HG03558 (cell line): ENCODE data around the gene RGR.

Experiments
- ATAC-seq: cut with Tn5 transposase; IDR thresholded peaks from one replicate; pipeline ENCODE4 v1.9.1; 2021; ENCODE audit warnings: moderate number of reproducible peaks; ENCODE audit not compliant: unreplicated experiment; ENCODE audit errors: extremely low read depth

RGR gene

GRCh38 chr10:84217746-84218145, 27.1 kb upstream of the RGR start:
- ATAC-seq = no peak

- ATAC-seq = no peak
Measured at GRCh38 chr10:84221916-84222315, 22.9 kb upstream of the RGR start.

DNA sequence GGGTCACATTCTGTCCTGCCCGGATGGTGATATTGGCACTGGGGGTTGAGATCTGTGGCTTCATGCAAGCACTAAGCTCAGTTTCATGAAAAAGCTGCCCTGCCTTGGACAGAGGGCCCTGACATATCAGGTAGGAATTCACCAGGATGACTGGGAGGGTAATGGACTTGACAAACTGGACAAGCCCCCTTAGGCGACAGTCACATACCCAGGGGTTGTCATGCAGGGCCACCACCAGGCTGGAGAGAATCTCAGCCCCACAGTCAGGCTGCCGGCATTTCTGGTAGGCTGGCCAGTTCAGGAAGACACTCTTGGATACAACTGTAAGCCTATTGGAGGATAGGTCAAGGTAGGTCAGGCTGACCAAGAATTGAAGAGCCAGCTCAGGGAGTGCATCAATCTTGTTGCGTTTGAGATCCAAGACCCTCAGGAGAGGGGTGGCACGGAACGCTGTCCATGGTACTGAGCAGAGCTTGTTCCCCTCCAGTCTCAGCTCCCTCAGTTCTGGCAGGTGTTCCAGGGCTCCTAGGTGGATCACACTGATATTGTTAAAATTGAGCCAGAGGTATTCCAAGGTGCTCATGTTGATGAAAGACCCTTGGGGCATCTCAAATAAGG, 20.3 kb upstream of the RGR start:
- no peak for ATAC-seq

DNA sequence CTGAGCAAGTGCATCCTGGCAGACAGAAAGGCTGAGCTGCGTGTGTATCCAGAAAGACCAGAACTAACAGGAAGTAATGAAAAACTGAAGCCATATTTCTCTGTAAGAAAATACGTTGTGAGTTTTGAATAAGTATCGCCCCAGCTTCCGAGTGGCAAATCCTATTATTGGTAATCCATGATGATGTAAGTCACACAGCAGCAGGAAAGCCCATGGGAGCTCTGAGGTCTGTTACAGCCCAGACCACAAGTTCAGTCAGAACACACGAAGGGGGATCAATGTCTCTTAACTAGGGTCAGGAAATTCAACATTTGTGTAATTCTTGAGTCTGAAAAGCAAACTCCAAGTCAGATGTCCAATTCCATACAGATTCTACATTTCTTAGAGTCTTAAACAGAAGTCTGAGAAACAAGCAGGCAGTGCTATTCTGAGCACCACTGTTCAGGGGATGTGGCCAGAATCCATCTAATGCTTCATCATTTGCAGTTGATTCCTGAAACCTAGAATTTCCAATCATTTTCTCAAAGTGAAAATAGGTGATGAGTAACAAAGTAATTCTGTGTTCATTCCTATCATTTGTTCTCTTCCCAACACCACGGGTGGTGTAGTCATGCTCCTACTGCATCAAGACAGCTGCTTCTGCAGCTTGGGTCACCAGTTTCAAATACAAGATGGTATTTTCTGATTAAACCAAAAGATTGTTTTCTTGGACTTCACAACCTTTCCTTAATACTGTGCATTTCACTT, 19.3 kb upstream of the RGR start, which contains the start of gene LRIT2:
LRIT2 (minus strand) TSS at position 118 of the 747 bp plus-strand sequence; CDS start at position 94, 24 bp downstream.
- ATAC-seq = no peak

DNA sequence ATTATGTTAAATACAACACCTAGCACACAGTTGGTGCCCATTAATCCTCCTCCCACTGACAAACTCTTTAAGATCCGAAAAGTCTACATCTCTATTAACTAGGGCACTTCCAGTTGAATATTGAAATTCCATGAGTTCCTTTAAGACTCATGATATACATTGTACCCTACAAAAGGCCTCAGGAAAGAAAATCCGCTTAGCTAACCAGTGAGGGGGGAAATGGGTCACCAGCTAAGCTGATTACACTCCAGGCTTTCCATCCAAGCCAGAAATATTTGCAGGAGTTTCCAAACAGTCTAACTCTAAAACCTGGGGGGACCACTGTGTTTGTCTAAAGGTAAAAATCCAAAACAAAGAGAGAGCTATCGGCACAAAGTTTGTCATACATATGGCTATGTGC, 18.2 kb upstream of the RGR start:
- no peak for ATAC-seq

GRCh38 chr10:84227810-84228209, 17.0 kb upstream of the RGR start:
- ATAC-seq = no peak

- no peak for ATAC-seq
Measured at GRCh38 chr10:84230359-84230758, 14.5 kb upstream of the RGR start.

GRCh38 chr10:84232376-84232775, 12.5 kb upstream of the RGR start:
- ATAC-seq = no peak

- no peak for ATAC-seq
Measured at GRCh38 chr10:84233940-84234339, 10.9 kb upstream of the RGR start.

DNA sequence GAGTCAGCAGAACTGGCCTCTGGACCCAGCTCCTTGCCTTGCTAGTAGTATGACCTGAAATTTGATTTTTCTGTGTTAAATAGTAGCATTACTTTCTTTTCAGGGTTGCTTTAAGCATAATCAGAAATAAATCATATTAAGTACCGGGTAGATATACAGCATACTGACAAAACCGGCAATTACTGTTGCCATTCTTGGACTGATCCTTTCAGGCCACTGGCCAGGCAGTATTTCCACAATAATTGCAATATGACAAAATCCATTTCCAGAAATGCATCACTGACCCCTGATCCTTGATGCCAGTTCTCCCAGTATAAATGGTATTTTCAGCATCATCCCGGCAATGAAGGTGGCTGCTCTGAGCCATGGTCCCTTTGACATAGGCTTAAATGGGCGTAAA, 10.4 kb upstream of the RGR start:
- ATAC-seq = no peak

- no peak for ATAC-seq
Measured at GRCh38 chr10:84235096-84235495, 9.8 kb upstream of the RGR start.

DNA sequence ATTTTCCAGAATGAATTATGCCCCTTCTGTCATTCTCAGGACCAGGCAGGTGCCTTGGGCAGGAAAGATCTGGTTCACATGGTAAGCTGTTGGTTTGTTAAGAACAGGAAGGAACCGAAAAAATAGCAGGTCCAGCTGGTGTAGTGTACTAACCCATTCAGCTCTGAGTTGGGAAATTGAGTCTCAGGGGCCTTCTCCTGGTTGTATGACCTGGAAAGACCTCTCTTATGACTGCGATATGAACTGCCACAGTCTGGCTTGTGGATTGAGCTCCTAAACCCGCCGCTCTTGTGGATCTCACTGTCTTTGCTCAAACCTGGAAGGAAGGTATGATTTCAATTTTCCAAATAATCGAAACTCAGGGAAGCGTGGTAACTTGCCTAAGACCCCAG, 8.1 kb upstream of the RGR start:
- ATAC-seq = no peak

GRCh38 chr10:84237199-84238051, 7.4 kb upstream of the RGR start:
- ATAC-seq = no peak

GRCh38 chr10:84238909-84239308, 5.9 kb upstream of the RGR start:
- ATAC-seq = no peak

GRCh38 chr10:84241185-84241790, 3.6 kb upstream of the RGR start, which contains the start of gene LRIT1:
TSS of gene LRIT1 (minus strand) at chr10:84241546. CDS start at chr10:84241439, 107 bp downstream.
- ATAC-seq = no peak

DNA sequence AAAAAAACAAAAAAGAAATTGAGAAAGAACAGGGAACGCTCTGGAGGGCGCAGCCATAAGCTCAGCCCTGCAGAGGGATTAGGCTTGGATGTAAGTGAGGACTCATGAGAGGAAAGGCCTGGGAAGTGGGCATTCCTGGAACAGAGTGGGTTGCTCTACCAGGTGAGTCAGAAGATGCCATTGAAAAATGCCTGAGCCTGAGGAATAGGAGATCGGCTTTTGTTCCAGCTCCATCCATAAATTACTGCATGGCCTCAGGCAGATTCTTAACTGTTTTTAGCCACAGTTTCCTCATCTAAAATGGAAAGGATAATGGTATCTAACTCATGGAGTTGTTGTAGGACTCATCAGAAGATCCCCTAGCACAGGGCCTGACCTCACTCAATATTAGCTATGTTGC, 1.1 kb upstream of the RGR start:
- ATAC-seq = no peak

DNA sequence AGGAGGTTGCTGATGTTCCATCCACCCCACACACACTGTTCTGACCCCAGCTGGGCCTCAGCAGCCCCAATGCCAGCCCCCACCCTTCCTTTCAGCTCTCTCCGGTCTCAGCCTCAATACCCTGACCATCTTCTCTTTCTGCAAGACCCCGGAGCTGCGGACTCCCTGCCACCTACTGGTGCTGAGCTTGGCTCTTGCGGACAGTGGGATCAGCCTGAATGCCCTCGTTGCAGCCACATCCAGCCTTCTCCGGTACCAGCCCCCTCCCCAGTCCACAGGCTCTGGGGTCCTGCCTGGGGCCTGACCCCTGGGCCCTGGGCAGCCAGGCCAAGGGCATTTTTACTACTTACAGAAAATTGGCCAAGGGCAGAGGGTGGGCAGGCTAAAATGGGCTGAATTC, 2.6 kb downstream of the RGR start:
- no peak for ATAC-seq

- ATAC-seq = no peak
Measured at GRCh38 chr10:84248794-84249193, 3.9 kb downstream of the RGR start.

GRCh38 chr10:84254552-84255478, 10.0 kb downstream of the RGR start:
- ATAC-seq = no peak
